Epithelial cell of proximal tubule (primary cell): ENCODE results near the gene SLC10A1. TPM values are rescaled to one million over a fixed set of nuclear protein-coding genes. Genes with fewer than 3 reads are reported as not detected.

Experiments used
- DNase-seq: peaks from one replicate; pipeline ENCODE4 v3.0.0-alpha.2; 2011; ENCODE audit warnings: low read depth
- H3K4me3 ChIP-seq: 2 replicates; pipeline ENCODE4 v1.5.1; 2011; ENCODE audit warnings: low read depth, mild to moderate bottlenecking, low read length
- CTCF ChIP-seq: conservative IDR thresholded peaks from 2 replicates; pipeline ENCODE4 v1.5.1; 2012; ENCODE audit warnings: low read depth, mild to moderate bottlenecking, low read length
- total RNA-seq: library from RNA; depleted of rRNA; stranded (reverse); fragments of >200 nt; gene quantifications from 2 replicates; pipeline ENCODE4 v1.2.3, GENCODE V29; 2015

The SLC10A1 gene
- total RNA-seq, 1 donor from 2014 or later = not detected

GRCh38 chr14:69839661-69840060, 42.6 kb upstream of the SLC10A1 start:
- H3K4me3 ChIP-seq = no peak overlapping the region
- no peak for TF ChIP-seq CTCF
- no peak for DNase-seq

GRCh38 chr14:69838881-69839416, 41.9 kb upstream of the SLC10A1 start:
- TF ChIP-seq CTCF = no peak
- H3K4me3 ChIP-seq = no peak overlapping the region
- no peak for DNase-seq

- DNase-seq = no peak
- no peak for TF ChIP-seq CTCF
- no peak overlapping the region for H3K4me3 ChIP-seq
These were observed 31.8 kb upstream of the SLC10A1 start for GRCh38 chr14:69828879-69829278.

- TF ChIP-seq CTCF = no peak
- DNase-seq = peak; percentile 19
- no peak overlapping the region for H3K4me3 ChIP-seq
These were observed 31.3 kb upstream of the SLC10A1 start for GRCh38 chr14:69828354-69828753.

DNA sequence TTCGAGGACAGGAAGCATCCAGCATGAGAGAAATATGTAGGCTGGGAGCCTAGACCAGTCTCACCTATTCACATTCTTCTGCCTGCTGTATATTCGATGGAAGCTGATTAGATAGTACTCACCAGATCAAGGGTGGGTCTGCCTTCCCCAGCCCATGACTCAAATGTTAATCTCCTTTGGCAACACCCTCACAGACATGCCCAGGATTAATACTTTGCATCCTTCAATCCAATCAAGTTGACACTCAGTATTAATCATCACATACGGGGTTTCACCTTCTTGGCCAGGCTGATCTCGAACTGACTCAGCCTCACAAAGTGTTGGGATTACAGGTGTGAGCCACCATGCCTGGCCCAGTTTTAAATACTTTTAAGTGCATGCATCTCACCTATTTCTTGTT, 30.5 kb upstream of the SLC10A1 start:
- DNase-seq = no peak
- no peak for TF ChIP-seq CTCF
- no peak overlapping the region for H3K4me3 ChIP-seq

- TF ChIP-seq CTCF = no peak
- DNase-seq = no peak
- H3K4me3 ChIP-seq = no peak overlapping the region
These were observed 25.4 kb upstream of the SLC10A1 start for GRCh38 chr14:69822456-69822855.

DNA sequence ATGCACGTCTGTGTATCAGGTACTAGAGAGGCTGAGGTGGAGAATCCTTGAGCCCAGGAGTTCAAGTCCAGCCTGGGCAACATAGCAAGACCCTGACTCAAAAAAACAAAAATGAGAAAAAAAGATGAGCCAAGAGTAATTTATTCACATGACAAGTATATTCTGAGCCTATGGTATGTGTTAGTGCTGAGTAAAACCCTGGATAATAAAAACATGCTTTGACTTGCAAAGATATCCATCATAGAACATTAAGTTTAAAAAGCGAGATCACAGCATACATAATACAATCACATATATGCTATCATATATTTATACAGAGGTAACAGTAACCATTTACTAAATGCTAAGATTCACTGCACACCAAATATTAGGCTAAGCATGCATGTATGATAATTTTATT, 23.9 kb upstream of the SLC10A1 start:
- no peak overlapping the region for H3K4me3 ChIP-seq
- no peak for TF ChIP-seq CTCF
- no peak for DNase-seq
